GM10847 (cell line): Measurements from ENCODE around the gene PAK6.

Source experiments
- POLR2A ChIP-seq: IDR thresholded peaks from 2 replicates; pipeline ENCODE4 v1.6.1; 2011; ENCODE audit not compliant: insufficient read length; ENCODE audit errors: extremely low read depth

The PAK6 gene

DNA sequence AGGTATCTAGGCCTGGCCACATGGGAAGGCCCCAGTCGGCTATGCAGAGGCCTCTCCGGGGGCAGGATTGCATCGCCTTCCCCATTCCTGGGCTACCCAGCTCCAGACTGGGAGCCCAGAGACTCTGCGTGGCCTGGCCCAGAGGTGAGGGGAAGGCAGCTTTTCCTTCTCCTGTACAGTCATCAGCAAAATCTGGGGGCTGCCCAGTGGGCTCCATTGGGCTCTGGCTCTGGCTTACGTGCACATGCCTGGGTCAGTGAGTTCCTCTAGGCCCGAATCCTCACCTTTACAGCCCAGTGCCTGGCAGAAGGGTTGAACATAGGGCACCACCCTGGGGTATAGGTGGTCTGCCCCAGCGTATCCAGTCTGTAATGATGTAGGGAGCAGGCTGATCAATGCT, 47.9 kb downstream of the PAK6 start:
- TF ChIP-seq POLR2A: no peak

DNA sequence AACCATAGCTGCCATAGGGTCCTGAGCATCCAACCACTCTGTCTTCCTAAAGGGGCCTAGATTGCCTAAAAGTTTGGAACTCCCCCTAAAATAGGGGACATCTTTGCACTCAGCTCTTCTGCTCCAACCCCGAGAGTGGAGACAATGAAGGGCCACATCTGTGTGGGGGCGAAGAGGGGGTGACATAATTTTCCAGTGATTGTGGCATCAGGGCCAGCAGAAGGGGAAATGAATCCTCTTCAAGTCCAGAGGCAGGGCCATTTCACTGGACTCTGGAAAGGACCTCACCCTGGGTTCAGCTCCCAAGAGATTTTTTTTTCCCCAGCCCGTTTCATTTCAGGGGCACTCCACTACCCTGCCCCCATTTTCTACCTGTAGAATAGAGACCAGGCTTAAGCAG, 48.6 kb downstream of the PAK6 start:
- TF ChIP-seq POLR2A: no peak

DNA sequence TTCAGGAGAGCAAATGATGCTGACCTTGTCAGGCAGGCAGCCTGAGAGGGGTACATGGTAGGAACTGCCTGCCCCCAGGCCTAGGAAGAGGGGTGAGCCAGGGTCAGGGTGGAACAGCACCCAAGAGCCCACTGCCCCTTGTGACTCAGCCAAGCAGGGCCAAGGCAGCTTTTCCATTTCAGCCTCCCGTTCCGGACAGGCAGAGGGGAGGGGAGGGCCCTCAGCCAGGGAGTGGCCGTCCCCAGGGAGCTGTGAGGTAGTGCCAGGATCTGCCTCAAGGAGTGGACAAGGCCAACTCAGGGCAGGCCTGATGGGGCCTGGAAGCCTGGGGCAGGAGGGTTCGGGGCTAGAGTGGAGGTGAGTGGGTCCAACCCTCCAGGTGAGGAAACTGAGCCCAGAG, 49.1 kb downstream of the PAK6 start:
- TF ChIP-seq POLR2A: no peak

DNA sequence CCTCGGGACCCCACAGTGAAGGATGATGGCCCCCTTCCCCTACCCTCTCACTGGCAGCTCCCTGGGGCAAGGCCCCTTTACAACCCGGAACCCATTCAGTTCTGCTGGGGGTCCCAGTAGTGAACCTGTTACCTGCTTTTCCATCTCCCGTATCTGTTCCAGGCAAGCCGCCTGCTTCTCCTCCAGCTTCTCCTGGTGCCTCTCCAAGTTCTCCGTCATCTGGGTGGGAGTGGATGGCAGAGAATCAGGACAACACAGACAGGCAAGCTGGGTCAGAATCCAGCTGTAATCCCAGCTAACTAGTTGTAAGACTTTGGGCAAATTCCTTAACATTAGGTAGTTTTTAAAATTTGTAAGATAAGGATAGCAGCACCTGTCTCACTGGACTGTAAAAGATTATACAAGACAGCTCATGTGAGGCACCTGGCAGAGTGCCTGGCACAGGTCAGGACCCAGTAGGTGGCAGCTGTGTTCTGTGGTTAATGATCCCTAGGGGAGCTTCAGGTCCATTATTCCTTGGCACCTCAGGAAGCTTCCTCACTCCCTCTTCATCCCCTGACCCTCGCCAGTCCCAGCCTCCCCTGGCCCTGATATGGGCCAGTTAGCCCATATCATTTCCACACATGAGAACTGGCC, 50.4 kb downstream of the PAK6 start:
- TF ChIP-seq POLR2A: no peak

DNA sequence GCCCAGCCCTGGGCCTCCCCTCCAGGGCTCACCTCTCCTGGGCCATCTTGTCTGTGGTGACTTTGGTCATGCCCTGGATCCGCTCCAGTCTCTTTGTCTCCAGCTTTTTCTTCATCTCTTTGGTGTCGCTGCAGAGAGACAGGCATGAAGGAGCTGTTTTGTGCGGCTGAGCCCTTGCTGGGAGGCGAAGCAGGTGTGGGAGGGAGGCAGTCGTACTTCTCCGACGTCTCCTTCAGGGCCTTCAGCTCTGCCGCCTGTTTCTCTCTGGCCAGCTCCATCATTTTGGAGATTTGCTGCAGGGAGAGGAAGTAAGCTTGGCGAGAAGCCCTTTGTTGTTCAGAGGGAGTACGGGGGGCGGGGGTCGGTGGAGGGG, 51.7 kb downstream of the PAK6 start:
- no peak for TF ChIP-seq POLR2A

DNA sequence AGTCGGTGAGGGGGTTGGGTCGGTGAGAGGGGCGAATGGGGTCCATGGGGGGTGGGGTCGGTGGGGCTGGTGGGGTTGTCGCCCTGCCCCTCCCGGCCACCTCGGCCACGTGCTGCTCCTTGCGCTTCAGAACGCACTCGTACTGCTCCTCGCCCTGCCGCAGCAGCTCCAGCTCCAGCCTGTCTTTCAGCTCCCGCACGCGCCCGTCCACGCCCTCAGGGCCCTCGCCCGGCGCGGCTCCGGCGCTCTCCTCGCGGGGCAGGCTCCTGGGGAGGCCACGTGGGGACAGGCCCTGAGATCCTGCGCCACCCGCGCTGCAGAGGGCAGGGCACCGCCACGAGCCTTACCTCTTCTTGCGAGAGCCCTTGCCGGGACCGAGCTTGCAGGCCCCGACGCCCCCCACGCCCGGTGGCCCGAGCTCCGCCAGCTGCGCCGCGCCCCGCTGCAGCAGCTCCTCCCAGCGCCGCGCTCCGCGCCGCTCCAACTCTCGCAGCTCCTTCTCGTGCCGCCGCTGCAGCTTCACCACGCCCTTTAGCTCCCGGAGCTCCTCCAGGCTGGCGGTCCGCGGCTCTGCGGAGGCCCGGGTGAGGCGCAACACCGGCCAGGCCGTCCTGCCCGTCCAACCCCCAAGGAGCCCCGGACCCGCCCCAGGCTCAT, 52.2 kb downstream of the PAK6 start:
- TF ChIP-seq POLR2A: no peak

DNA sequence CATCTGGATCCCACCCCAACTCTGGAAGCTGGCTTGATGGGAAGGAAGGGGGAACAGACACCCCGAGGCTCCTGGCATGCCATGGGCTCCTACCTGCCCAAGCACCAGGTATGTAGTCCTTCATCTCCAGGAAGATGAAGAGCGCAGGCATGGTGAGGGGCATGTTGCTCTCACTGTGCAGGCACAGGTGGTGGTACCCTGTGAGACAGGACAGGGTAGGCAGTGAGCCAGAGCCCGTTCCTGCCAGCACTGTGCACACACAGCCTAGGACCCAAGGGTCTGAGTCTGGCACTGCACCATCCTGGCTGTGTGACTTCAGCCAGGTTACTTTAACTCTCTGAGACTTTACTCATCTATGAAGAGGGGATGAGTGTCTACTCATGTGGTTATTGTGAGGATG, 53.4 kb downstream of the PAK6 start:
- no peak for TF ChIP-seq POLR2A

DNA sequence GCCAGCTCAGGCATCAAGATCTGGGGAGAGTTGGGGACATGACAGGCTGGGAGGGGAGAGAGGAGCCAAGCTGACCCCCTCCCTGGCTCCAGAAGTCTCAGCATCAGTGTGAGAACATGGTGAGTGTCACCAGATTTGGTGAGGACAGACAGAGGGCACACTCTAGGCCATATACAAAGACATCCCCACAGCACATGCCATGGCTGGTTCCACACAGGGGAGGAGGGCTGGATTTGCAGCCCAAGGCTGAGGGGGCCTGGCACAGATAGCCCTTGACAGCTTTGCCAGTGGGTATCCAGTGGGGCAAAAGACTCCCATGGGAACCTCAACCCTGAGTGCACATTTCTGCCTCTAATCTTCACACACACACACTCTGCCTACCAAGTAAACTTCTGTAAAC, 54.1 kb downstream of the PAK6 start:
- TF ChIP-seq POLR2A: no peak

DNA sequence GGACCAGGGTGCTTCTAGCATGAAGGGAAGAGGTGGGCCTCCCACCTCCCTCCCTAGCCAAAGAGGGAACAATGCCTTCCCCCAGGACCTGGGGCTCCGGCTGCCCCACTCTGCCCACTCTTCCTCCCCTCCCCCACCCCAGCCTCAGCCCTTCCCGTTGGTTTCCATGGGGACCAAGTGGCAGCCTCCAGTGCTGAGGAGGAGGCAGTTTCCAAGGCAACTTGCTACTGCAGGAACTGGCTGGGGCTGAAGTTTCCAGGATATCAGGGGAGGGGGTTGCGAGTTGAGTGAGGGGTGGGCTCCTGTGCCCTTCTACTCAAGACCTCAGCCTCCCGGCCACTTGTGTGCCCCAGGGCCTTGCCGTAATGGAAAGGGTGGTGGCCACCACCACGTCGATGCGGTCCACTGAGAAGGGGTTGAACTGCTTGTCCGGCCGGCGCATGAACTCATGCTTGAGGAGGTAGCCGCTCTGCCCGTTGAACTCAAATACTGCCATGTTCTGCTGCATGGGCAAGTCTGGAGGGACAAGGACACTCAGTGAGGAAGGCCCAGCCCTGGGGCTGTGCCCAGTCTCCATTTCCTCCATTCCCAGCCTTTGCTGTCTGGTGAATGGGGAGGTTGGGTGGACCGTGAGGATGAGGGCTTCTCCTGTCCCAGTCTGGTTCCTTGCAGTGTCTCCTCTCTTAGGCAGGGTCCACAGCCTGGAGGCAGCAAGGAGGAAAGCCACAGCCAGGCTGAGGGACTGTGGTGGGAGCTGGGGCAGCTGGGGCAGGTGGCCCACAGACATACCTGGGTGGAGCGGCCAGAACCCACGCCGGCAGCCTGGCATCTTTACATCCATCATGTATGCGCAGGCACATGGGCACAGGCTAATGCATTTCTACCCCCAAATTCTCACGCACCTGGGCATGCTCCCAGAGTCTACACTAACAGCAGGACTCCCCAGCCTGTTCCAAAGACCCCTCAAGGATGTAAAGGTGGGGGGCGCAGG, 55.3 kb downstream of the PAK6 start:
- no peak for TF ChIP-seq POLR2A

DNA sequence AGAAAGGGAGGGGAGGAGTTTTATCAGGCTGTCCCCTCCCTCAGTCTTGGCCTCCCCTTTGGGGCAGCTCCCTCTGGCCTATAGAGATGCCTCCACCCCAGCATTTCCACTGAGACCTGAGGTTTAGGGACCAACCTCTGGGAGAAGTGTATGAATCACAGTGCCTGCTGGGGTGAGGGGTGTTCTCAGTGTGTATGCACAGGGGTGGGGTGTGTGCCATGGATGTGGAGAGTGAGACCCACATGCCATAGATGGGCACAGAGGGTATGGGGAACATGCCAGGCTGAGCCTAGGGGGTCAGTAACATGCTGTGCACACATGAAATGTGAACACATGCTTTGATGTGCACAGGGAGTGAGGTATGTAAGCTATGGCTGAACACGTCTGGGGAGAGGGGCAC, 56.4 kb downstream of the PAK6 start:
- no peak for TF ChIP-seq POLR2A

DNA sequence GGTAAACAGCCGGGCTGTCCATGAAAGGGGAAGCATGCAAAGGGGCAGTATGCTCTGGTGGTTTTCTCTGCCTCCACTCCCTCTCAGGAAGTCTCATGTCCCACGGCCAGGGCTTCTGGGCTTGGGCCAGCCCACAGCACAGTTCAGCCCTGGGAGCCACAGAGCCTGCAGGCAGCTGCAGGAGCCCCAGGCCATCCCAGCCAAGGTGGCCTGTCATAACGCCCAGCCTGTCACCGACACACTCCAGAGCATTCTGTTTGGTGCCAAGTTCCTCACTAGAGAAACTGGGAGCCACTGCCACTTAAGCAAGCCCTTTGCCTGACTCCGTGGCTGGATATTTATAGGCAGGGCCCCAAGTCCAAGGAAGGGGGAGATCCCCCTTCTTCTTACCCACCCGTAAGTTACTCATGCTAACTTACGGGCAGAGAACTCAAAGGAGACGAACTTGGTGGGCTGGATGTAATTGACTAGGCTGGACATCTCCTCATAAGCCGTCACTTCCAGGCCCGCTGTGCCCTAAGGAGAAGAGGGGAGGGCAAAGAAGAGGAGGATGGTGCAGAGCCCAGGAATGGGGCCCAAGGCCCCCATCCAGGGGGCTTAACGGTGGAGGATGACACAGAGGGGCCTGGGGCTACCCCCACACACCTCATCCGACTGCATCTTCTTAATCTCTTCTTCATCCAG, 57.2 kb downstream of the PAK6 start:
- TF ChIP-seq POLR2A: no peak

DNA sequence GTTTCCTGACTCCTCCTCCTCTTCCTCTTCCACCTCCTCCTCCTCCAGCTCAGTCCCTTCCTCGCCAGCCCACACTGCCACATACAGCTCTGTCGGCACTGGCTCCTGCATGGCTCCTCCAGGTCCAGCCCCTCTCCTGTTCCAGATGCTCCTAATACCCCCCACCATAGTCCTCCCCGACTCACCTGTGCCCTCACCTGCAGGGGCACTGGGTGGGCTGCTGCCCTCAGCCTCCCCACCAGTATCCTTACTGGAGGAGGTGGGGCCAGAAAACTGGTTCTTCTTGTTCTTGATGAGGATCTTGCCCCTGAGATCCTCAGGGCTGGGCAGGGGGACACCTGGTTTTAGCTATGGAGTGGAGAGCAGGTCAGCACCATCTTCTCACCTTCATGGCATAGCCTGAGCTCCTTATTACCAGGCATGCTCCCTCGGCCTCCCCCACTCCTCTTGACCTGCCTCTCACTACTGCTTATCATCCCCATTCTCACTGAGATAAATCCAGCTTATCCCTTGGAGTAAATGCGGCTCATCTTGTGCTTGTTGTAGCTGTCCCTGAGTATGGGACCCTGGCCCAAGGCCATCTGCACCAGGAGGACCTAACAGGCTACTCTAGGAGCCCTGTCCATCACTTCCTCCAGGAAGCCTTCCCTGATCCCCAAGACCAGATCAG, 57.8 kb downstream of the PAK6 start:
- no peak for TF ChIP-seq POLR2A

DNA sequence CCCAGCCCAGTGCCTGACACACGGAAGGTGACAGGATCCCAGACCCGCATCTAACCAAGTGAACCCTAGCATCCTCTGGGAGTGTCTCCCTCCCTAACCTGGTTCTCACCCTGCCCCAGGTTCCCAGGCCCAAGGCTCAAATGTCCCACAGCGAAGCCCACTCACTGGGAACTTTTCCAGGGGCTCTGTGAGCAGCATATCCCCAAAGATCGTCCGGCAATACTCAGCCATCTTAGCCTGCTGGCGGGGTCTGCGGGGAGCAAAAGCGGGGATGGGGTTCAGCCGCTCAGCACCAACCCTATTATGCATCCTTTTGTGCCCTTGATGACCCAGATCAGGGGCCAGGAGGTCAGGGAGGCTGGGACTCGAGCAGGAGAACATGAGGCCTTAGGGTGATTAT, 58.5 kb downstream of the PAK6 start:
- TF ChIP-seq POLR2A: no peak

DNA sequence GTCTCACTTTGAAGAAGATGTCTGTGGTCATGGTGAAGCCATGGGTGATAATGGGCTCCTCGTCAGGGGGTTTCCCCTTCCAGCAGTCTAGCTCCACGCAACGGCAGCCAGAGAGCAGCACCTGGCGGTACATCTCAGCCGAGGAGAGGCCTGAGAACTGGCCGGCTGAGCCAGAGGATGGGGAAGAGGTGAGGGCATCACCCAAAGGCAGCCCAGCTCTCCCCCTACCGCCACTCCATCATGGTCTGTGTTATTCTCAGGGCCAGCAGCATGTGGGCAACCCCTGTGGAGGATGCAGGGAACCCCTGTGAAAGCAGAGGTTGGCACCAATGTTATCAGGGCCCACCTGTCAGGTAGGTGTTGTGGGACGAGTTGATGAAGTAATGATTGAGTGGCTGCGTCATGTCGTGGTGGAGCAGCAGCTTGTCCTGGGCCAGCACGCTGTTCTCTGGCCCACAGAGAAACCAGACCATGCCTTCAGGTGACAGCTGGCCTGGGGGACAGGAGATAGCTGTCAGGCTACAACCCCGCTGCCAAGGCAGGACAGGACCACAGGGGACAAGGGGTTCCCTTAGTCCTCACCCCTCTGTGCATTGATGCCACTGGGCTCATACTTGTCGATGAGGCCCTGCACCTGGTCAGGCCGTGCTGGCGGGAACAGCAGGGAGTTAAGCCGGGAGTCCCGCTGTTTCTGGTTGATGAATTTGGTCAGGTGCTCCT, 59.5 kb downstream of the PAK6 start:
- TF ChIP-seq POLR2A: no peak
